GM13976 (cell line): ENCODE data around the gene MANSC4.

Experiments used
- DNase-seq: peaks from one replicate; pipeline ENCODE4 v3.0.0; 2012; ENCODE audit warnings: low spot score
- in situ Hi-C: fragments of 300-500 bp; cut with MboI; formaldehyde crosslinking; loops from one replicate; pipeline ENCODE4 v1.12.0; 2022; ENCODE audit warnings: low sequenced_read_pairs, mixed read lengths, inconsistent platforms; ENCODE audit not compliant: unreplicated experiment
- TF ChIP-seq, protein P1 (sequence below): IDR thresholded peaks from 2 replicates; pipeline ENCODE4 v1.5.1; 2012; ENCODE audit warnings: borderline replicate concordance, mild to moderate bottlenecking; ENCODE audit not compliant: insufficient read depth; ENCODE audit errors: extremely low read depth, missing control alignments, control extremely low read depth

MANSC4 gene

DNA sequence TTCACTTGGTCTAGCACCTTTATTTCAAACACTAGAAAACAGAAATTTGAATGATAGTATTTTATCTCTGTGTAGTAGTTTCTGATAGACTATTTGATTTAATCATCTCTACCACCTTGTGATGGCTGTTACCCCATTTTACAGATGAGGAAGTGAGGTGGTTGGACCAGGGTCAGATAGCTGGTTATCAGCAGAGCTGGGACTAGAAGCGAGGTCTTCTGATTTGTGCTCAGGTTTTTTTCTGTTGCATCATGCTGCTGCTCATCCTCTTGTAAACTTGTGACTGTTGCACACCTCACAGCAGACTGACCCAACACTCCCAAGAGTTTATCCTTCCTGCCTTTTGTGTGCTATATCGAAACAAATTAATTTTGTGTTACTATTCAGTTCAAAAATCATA lies 10.1 kb upstream of the MANSC4 start:
- TF ChIP-seq, protein P1, sequence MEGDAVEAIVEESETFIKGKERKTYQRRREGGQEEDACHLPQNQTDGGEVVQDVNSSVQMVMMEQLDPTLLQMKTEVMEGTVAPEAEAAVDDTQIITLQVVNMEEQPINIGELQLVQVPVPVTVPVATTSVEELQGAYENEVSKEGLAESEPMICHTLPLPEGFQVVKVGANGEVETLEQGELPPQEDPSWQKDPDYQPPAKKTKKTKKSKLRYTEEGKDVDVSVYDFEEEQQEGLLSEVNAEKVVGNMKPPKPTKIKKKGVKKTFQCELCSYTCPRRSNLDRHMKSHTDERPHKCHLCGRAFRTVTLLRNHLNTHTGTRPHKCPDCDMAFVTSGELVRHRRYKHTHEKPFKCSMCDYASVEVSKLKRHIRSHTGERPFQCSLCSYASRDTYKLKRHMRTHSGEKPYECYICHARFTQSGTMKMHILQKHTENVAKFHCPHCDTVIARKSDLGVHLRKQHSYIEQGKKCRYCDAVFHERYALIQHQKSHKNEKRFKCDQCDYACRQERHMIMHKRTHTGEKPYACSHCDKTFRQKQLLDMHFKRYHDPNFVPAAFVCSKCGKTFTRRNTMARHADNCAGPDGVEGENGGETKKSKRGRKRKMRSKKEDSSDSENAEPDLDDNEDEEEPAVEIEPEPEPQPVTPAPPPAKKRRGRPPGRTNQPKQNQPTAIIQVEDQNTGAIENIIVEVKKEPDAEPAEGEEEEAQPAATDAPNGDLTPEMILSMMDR, result no peak
- in situ Hi-C loops, result no loop called here
- DNase-seq, result no peak

DNA sequence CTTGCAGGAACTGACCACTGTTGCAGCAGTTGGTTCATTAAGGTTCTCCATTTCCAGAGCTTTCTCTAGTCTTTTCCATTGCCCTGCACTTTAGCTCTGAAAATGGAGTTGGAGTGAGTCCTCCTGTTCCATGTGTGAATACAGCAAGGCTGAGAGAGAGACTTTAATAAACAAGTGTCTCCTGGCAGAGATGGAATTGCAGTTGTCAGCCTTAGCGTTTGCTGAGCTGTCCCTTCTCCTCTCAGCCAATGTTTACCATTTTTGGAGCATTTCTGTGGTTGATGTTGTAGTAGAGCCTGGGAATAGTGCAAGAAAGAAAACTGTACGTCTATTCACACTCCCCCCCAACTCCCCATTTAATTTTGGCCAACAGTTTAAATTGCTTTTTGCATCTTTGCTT lies 7.5 kb upstream of the MANSC4 start:
- TF ChIP-seq, protein P1, result no peak
- DNase-seq, result no peak
- in situ Hi-C loops, result no loop called here

DNA sequence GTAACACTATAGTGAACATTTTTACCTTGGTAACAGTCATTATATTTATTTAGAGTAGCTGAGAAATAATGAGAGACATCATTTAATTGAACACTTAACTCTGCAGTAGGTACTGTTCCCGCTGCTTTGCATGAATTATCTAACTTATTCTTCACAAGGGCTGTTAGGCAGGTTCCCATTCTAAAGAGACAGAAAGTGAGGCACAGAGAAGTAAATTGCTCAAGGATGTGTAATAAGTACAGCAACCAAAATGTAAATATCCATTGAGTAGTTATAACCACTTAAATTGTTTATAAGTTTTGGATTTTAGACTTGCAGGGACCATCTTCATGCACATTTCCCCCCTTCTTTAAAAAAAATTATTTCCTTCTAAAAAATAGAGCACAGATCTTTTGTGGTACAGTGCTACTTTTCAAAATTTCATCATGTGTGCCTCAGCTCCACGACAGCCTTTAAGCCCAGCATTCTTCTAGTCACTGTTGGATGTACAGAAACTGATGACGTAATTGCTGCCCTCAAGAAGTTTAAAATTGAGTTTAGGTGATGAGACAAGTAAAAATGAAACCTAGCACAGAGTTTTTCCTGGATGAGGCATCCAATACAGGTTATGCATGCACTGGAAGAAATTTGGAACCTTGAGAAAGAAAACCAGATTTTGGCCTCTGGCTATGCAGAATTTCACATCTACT lies 6.0 kb upstream of the MANSC4 start:
- TF ChIP-seq, protein P1, result no peak
- in situ Hi-C loops, result no loop called here
- DNase-seq, result no peak

DNA sequence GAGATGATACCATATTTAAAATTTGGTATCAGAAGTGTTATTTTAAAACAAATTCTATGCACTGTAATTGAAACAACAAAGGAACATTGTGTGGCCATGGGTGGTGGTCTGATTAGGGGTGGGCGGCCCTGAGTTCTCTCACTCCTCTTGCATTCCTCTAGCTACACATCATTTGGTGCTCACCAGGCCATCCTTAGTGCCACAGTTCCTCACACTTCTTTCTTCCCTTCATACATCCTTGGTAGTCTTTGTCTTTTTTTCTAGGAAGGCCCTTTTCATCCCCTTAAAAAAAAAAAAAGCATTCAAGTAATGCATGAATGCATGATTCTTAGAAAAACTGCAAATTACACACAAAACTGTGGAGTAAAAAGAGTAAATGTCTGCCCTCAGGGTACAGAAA lies 2.4 kb upstream of the MANSC4 start:
- DNase-seq, result no peak
- TF ChIP-seq, protein P1, result no peak
- in situ Hi-C loops, result no loop called here

DNA sequence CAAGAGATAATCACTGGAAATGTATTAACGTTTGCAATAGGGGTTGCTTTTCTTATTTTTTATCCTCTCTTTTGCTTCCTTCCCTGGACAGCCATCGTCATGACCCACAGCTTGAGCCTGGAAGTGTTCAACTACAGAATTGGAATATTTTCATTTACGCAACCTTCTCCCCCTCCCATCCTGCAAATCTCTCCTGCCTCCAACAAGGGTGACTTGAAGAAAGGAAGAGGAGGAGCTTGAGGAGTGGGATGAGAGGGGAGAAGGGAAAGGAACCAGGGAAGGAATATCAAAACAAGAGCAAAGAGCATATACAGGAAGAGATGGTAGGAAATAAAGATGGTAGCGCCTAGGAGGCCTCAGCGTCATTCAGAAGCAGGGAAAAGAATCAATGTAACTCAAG lies 1.6 kb upstream of the MANSC4 start:
- TF ChIP-seq, protein P1, result no peak
- in situ Hi-C loops, result no loop called here
- DNase-seq, result no peak

DNA sequence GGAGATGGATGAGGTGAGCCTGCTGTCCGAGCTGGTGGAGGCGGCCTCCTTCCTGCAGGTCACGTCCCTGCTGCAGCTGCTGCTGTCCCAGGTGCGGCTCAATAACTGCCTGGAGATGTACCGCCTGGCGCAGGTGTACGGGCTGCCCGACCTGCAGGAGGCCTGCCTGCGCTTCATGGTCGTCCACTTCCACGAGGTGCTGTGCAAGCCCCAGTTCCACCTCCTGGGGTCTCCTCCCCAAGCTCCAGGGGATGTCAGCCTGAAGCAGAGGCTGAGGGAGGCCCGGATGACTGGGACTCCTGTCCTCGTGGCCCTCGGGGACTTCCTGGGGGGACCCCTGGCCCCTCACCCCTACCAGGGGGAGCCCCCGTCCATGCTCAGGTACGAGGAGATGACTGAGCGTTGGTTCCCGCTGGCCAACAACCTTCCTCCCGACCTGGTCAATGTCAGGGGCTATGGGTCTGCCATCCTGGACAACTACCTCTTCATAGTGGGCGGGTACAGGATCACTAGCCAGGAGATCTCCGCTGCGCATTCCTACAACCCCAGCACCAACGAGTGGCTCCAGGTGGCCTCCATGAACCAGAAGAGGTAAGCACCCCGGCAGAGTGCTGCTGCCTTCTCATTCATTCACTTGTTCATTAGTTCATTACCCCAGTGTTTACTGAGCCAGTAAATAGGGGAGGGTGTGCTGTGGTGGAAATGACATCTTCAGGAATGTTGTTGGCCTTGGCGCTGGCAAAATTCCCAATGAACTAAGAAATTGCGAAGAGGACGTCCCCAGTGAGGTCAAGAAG lies 774 bp upstream of the MANSC4 start:
- TF ChIP-seq, protein P1, result no peak
- in situ Hi-C loops, result no loop called here
- DNase-seq, result no peak
